Measurements from ENCODE around the gene FADS6.

Gene FADS6

GRCh38 chr17:74843352-74843627 lies 50.1 kb downstream of the FADS6 start:
- H3K36me3 Mint-ChIP-seq, result peaks cover 7% of the 10 kb centered on the region
- ATAC-seq (no peak), DNase-seq (ENCODE audit: low spot score in 2 of 2) (no peak)
- no peak overlapping the region for H3K27ac Mint-ChIP-seq
- no peak overlapping the region for H3K4me3 Mint-ChIP-seq
- H3K4me1 Mint-ChIP-seq, result peaks cover 26% of the 10 kb centered on the region
- no peaks in the 10 kb centered on the region for H3K9me3 Mint-ChIP-seq

GRCh38 chr17:74842599-74843351 lies 50.7 kb downstream of the FADS6 start:
- Mint-ChIP-seq H3K4me1 (peaks cover 26% of the 10 kb centered on the region), H3K9me3 (no peaks in the 10 kb centered on the region), H3K4me3 (no peak overlapping the region), H3K27ac (no peak overlapping the region), H3K36me3 (peaks cover 7% of the 10 kb centered on the region)
- DNase-seq (ENCODE audit: low spot score in 2 of 2) (no peak), ATAC-seq (peak; percentile 46)

GRCh38 chr17:74842146-74842598 lies 51.3 kb downstream of the FADS6 start:
- peaks cover 26% of the 10 kb centered on the region for H3K4me1 Mint-ChIP-seq
- DNase-seq (ENCODE audit: low spot score in 2 of 2) (no peak), ATAC-seq (no peak)
- no peak overlapping the region for H3K27ac Mint-ChIP-seq
- peaks cover 7% of the 10 kb centered on the region for H3K36me3 Mint-ChIP-seq
- no peaks in the 10 kb centered on the region for H3K9me3 Mint-ChIP-seq
- no peak overlapping the region for H3K4me3 Mint-ChIP-seq

DNA sequence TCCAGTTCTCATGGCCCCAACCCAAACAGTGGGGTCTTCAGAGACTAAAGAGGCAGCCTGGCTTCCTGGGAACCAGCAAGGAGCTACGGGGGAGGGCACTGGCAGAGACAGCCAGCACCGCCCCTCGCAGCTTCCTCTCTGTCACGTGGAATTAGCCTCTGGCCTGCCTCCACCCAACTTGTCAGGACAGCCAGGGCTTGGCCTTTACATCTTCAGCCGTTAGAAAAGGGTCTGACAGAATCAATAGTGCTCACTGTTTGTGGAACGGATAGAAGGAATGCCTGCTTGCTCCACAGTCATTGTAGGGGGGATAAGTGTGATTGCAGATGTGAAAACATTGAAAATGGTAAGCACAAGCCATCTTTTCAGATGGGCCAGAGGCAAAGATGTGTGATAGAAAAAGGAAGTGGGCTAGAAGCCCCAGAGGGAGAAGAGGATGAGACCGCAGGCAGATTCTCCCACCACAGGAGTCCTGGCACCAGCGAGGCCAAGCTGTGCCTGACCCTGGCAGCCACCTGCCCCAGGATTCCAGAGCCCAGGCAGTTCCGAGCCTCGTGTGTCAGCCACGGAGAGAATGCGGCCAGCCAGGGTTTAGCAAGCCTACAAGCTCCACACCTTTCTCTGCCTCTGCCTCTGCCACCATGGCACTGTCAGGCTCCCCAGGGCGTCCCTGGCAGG lies 52.3 kb downstream of the FADS6 start:
- Mint-ChIP-seq H3K36me3 (peaks cover 12% of the 10 kb centered on the region), H3K9me3 (no peaks in the 10 kb centered on the region), H3K4me1 (peaks cover 26% of the 10 kb centered on the region), H3K4me3 (no peak overlapping the region), H3K27ac (peak overlapping the region; percentile 40)
- ATAC-seq (no peak), DNase-seq (ENCODE audit: low spot score in 2 of 2) (no peak)

GRCh38 chr17:74839990-74840852 lies 53.2 kb downstream of the FADS6 start:
- peak overlapping the region; percentile 40 for H3K27ac Mint-ChIP-seq
- peaks cover 26% of the 10 kb centered on the region for H3K4me1 Mint-ChIP-seq
- H3K9me3 Mint-ChIP-seq, result no peaks in the 10 kb centered on the region
- no peak overlapping the region for H3K4me3 Mint-ChIP-seq
- ATAC-seq, result peak; percentile 4
- no peak for DNase-seq (ENCODE audit: low spot score in 2 of 2)
- peaks cover 16% of the 10 kb centered on the region for H3K36me3 Mint-ChIP-seq

DNA sequence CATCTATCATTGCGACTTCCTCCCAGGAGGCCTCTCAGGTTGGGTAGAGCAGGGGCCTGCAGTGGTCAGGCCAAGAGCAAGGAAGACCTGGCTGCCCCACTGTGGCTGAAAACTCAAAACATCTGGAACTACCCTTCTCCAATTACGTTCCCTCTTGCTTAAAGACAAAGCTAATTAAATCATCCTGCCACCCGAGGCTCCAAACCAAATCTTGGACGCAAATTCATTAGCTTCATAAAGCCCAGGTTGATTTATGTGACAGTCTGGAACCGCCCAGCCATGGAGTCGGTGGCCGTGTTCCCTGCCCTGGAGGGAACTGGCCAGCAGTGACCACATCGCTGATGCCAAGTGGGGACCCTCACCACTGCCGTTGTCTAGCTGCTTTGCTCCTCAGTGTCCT lies 55.2 kb downstream of the FADS6 start:
- Mint-ChIP-seq H3K27ac (no peak overlapping the region), H3K4me1 (peaks cover 26% of the 10 kb centered on the region), H3K36me3 (peaks cover 16% of the 10 kb centered on the region), H3K9me3 (no peaks in the 10 kb centered on the region), H3K4me3 (no peak overlapping the region)
- DNase-seq (ENCODE audit: low spot score in 2 of 2), result no peak
- no peak for ATAC-seq

DNA sequence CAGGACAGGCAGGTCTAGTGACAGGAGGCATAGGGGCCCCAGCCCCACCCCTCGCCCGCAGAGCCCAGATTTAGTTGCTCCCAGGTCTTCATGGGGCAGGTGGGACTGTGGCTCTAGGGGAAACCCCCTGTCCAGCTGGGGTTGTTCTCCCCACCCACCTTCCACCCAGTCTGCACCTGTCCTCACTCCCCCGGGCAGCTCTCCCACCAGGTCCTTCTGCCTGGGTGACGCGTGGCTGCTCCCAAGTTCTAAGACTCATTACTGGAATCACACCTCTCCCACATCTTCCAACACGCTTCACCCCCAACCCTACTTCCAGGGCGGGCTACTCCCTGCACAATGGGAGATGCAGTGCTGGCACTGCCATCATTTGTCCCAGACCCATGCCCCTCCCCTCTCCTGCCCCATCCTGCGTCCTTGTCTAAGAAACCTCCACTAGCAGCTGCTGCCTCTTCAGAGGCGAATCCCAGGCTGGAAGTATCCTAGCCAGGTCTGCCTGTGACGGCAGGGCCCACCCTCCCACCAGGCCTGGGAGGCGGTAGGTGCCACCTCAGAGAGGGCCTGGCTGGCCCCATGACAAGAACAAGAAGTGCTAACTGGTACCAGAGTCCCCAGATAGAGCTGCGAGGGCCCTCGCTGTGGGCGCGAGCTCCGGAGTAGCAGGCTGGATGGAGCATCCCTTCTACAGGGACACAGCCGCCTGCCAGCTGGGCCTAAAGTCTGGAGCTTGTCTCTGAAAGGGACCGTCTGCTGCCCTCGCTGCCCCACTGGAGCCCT lies 56.6 kb downstream of the FADS6 start:
- no peaks in the 10 kb centered on the region for H3K9me3 Mint-ChIP-seq
- no peak overlapping the region for H3K27ac Mint-ChIP-seq

GRCh38 chr17:74836191-74836590 lies 57.2 kb downstream of the FADS6 start:
- no peak for ATAC-seq
- no peak for DNase-seq (ENCODE audit: low spot score in 2 of 2)
- Mint-ChIP-seq H3K36me3 (peaks cover 9% of the 10 kb centered on the region), H3K9me3 (no peaks in the 10 kb centered on the region), H3K27ac (no peak overlapping the region), H3K4me3 (no peak overlapping the region), H3K4me1 (peaks cover 20% of the 10 kb centered on the region)

More for the DNA sequence above, 56.6 kb downstream of the FADS6 start:
- Mint-ChIP-seq H3K4me1 (peaks cover 27% of the 10 kb centered on the region), H3K4me3 (no peak overlapping the region), H3K36me3 (peaks cover 11% of the 10 kb centered on the region)
- ATAC-seq (no peak), DNase-seq (ENCODE audit: low spot score in 2 of 2) (no peak)

- H3K4me1 Mint-ChIP-seq, result peaks cover 5% of the 10 kb centered on the region
- H3K4me3 Mint-ChIP-seq, result no peak overlapping the region
- peaks cover 9% of the 10 kb centered on the region for H3K36me3 Mint-ChIP-seq
- H3K27ac Mint-ChIP-seq, result peak overlapping the region; percentile 41
- ATAC-seq, result no peak
- no peaks in the 10 kb centered on the region for H3K9me3 Mint-ChIP-seq
- no peak for DNase-seq (ENCODE audit: low spot score in 2 of 2)
These were observed 59.7 kb downstream of the FADS6 start for GRCh38 chr17:74833501-74834377.

DNA sequence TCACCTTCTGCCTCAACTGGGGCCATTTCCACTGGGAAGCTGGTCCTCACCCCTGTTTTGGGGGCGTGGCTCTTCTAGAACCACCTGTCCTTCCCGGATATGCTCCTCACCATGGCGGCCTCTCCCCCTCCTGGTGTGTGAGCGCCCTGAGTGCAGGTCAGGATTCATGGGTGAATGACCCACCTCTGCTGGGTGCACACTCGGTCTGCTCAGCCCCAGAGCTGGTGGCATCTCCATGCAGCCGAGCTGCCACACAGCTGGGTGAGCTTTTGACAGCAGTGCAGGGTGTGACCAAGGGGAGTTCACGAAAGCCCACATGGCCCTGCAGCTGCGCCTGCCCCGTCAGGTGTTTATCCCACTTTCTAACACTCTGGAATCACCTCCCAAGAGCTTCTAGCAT lies 61.0 kb downstream of the FADS6 start:
- H3K4me3 Mint-ChIP-seq, result no peak overlapping the region
- DNase-seq (ENCODE audit: low spot score in 2 of 2) (no peak), ATAC-seq (no peak)
- peaks cover 9% of the 10 kb centered on the region for H3K36me3 Mint-ChIP-seq
- H3K27ac Mint-ChIP-seq, result no peak overlapping the region
- H3K9me3 Mint-ChIP-seq, result no peaks in the 10 kb centered on the region
- H3K4me1 Mint-ChIP-seq, result peaks cover 5% of the 10 kb centered on the region

DNA sequence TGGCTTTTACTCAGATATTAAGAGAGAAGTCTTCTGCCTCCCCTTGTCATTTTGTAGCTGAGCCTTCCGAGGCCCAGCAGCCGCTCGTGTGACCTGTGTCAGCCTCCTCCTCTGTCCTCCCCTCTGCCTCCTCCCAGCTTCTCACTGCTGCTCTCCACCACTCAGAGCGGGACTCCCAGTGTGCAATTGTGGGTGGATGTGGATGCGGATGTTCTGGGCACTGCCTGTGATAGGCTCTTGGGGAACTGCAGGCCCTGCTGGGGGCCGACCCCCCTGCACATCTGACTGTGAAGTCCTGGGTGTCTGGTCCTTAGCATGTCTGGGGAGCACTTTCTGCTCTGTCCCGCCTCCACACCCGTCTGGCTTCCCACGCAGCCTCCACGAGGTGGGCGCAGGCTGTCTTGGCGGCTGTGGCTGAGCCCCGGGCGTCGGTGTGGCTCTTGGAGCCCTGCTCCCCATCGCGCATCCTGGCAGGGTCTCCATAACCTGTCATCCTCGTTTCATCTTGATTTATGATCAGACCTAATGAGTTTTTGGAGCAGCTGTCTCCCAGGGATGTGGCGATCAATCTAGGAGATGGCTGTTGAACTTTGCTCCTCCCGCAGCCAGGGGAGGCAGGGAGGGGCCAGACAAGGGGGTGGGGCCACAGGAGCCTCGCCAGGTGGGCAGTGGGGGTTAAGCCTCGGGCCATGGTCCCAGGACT lies 61.8 kb downstream of the FADS6 start:
- DNase-seq (ENCODE audit: low spot score in 2 of 2), result no peak
- Mint-ChIP-seq H3K27ac (no peak overlapping the region), H3K9me3 (no peaks in the 10 kb centered on the region), H3K36me3 (peaks cover 8% of the 10 kb centered on the region), H3K4me3 (no peak overlapping the region), H3K4me1 (peaks cover 5% of the 10 kb centered on the region)
- no peak for ATAC-seq

- no peak for ATAC-seq
- Mint-ChIP-seq H3K27ac (no peak overlapping the region), H3K4me1 (peaks cover 5% of the 10 kb centered on the region), H3K4me3 (no peak overlapping the region), H3K36me3 (peaks cover under 1% of the 10 kb centered on the region), H3K9me3 (no peaks in the 10 kb centered on the region)
- no peak for DNase-seq (ENCODE audit: low spot score in 2 of 2)
These were observed 62.6 kb downstream of the FADS6 start for GRCh38 chr17:74830861-74831260.

GRCh38 chr17:74827800-74828199 lies 65.6 kb downstream of the FADS6 start:
- no peaks in the 10 kb centered on the region for H3K36me3 Mint-ChIP-seq
- peaks cover 5% of the 10 kb centered on the region for H3K4me1 Mint-ChIP-seq
- ATAC-seq, result no peak
- DNase-seq (ENCODE audit: low spot score in 2 of 2), result no peak
- no peak overlapping the region for H3K27ac Mint-ChIP-seq
- no peaks in the 10 kb centered on the region for H3K9me3 Mint-ChIP-seq
- no peak overlapping the region for H3K4me3 Mint-ChIP-seq
